Right lobe of liver (tissue), 6 donors: ENCODE results near the gene SNRNP25. TPM values are rescaled to one million over a fixed set of nuclear protein-coding genes. Genes with fewer than 3 reads are reported as not detected.

Source experiments
- ATAC-seq, 4 donors: fragments of 200-7000 bp; cut with Tn5 transposase; one replicate each; pipeline ENCODE4 v1.9.1; 2020; ENCODE audit warnings: mild to moderate bottlenecking in 4 of 4, moderate library complexity in 4 of 4
- DNase-seq, 3 donors: peaks; one replicate each; pipeline ENCODE4 v3.0.0-alpha.2; 2020
- H3K27ac ChIP-seq, 3 donors: fragments of 200-600 bp; one replicate each; pipeline ENCODE4 v1.8.0; 2022
- H3K27me3 ChIP-seq, 2 donors: fragments of 200-600 bp; one replicate each; pipeline ENCODE4 v1.8.0; 2022
- H3K36me3 ChIP-seq, 4 donors: fragments of 200-600 bp; sonication (generic) in 1 of 4; one replicate each; pipeline versions ENCODE4 v1.5.1 to v1.8.0; 2017 to 2022; ENCODE audit warnings: control low read depth in 1 of 4
- H3K4me1 ChIP-seq, 4 donors: fragments of 200-600 bp; sonication (generic) in 1 of 4; one replicate each; pipeline versions ENCODE4 v1.5.1 to v1.8.0; 2017 to 2022; ENCODE audit warnings: control low read depth in 1 of 4
- H3K4me3 ChIP-seq, 3 donors: fragments of 200-600 bp; one replicate each; pipeline ENCODE4 v1.8.0; 2022
- H3K9me3 ChIP-seq, 4 donors: fragments of 200-600 bp; sonication (generic) in 1 of 4; one replicate each; pipeline versions ENCODE4 v1.5.1 to v1.8.0; 2017 to 2022; ENCODE audit warnings: control low read depth in 1 of 4
- POLR2A ChIP-seq: fragments of 450-650 bp; IDR thresholded peaks from one replicate; pipeline ENCODE4 v1.6.1; 2017; ENCODE audit warnings: antibody characterized with exemption, mild to moderate bottlenecking
- WGBS: methylation state at CpG from one replicate; pipeline ENCODE4 v1.1.6; 2018; ENCODE audit warnings: low coverage, low lambda C conversion rate; ENCODE audit not compliant: insufficient coverage; ENCODE audit errors: missing lambda C conversion rate; 5-methylcytosine and 5-hydroxymethylcytosine counted together
- intact Hi-C, 2 donors: fragments of 100-400 bp; cut with DNase I; formaldehyde crosslinking; loops; one replicate each; pipeline versions ENCODE4 v1.11.2 to v1.14.1; 2022
- total RNA-seq, 6 experiments: library from RNA; depleted of rRNA in 2 of 6; stranded (reverse); fragments of >200 nt in 2 of 6; fragmentation: NEBNext Ultra II Directional in 3 of 6; extraction: Animal tissue kit (Norgen Biotek cat#: 25700) in 3 of 6; gene quantifications; one replicate each; pipeline versions ENCODE4 v1.1.0 to v1.2.4, GENCODE V29; 2016 to 2023
- TF ChIP-seq, protein P1 (sequence below), 4 donors: fragments of 200-600 bp in 3 of 4; fragments of 450-650 bp in 1 of 4; IDR thresholded peaks; one replicate each; pipeline versions ENCODE4 v1.5.1 to v1.8.0; 2016 to 2022; ENCODE audit warnings: antibody characterized with exemption in 4 of 4, mild to moderate bottlenecking in 2 of 4
- donor health status: DM: no; HTN: yes; CAD: no.
- donor health status: DM: no; HTN: no; CAD: no.
- donor health status: DM: no; HTN: no; CAD: no.
- donor health status: DM: no; HTN: yes; CAD: no.
- donor health status: DM: no; HTN: yes; CAD: no.

SNRNP25 gene
- total RNA-seq, 6 experiments from 2014 or later: 11.7 to 15.9 (median 14.8) TPM

DNA sequence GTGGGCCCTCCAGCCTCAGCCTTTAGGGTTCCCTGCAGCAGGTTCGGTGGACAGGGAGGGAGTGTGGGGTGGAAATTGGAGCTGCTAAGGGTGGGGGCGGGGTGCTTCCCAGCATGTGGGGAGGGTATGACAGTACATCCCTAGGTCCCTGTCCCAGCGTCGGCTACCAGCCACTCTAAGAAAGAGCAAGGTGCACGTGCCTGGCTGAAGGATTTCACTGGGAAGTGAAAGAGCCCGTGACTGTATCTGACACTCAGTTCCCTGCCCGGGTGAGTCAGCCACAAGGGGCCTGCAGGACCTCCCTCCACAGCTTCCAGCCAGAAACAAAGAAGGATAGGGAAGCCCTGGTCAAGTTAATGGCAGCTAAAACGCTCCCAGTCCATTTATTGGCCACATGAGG is 4.1 kb downstream of the SNRNP25 start:
- ATAC-seq: no peak
- intact Hi-C loops: no loop called here
- H3K4me1 ChIP-seq: peaks cover 0 to 8% (median 2%) of the 10 kb centered on the region in 4 donors
- no peak overlapping the region for H3K4me3 ChIP-seq
- no peak for DNase-seq
- no peak for TF ChIP-seq POLR2A
- TF ChIP-seq, protein P1, sequence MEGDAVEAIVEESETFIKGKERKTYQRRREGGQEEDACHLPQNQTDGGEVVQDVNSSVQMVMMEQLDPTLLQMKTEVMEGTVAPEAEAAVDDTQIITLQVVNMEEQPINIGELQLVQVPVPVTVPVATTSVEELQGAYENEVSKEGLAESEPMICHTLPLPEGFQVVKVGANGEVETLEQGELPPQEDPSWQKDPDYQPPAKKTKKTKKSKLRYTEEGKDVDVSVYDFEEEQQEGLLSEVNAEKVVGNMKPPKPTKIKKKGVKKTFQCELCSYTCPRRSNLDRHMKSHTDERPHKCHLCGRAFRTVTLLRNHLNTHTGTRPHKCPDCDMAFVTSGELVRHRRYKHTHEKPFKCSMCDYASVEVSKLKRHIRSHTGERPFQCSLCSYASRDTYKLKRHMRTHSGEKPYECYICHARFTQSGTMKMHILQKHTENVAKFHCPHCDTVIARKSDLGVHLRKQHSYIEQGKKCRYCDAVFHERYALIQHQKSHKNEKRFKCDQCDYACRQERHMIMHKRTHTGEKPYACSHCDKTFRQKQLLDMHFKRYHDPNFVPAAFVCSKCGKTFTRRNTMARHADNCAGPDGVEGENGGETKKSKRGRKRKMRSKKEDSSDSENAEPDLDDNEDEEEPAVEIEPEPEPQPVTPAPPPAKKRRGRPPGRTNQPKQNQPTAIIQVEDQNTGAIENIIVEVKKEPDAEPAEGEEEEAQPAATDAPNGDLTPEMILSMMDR (IDR thresholded peaks at IDR 0.05): no peak
- H3K36me3 ChIP-seq: peaks cover 0 to 14% (median 0%) of the 10 kb centered on the region in 4 donors
- no peak overlapping the region for H3K27ac ChIP-seq
- WGBS: 59% methylated on average over 4 of the region's 8 CpGs
- H3K27me3 ChIP-seq: no peaks in the 10 kb centered on the region
- H3K9me3 ChIP-seq: no peaks in the 10 kb centered on the region

DNA sequence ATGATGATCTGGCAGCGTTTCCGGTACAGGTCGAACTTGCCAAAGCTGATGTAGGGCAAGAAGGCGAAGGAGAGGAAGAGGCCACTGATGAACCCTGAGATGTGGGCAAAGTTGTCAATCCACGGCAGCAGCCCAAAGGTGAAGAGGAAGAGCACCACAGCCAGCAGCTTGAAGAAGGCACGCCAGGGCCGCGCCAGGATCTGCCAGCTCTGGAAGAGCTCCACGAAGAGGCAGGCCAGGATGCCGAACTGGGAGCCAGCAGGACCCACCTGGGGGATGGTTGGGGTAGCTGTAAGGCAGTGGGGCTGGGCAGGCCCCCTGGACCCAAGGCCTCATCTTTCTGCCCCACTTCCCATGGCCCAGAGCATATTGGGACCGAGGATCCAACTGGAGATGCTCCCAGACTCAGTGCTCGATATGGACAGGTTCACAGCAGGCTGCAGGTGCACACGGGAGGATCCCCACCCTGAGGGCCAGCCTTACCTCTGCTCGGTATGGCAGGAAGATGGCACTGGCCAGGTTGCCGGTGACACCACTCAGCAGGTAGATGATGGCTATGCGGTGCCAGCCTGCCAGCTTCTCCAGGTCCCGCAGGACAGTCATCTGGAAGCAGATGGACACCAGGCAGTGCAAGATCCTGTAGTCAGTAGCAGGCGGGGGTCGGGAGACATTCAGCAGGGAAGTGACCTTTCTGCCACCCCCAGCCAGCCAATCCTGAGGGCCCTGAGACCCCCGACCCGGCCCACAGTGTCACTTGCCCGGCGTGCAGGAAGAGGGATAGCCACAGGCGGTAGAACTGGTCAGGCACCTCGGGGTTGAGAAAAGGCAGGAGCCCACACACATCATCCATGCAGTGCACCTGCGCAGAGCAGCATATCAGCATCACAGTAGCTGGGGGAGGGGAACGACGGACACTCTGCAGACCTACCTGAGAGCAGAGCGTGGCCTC is 5.1 kb downstream of the SNRNP25 start:
- ATAC-seq (no peak), DNase-seq (peak in 1 of 3 donors; percentile 44)
- no peaks in the 10 kb centered on the region for H3K27me3 ChIP-seq
- no peak overlapping the region for H3K27ac ChIP-seq
- H3K36me3 ChIP-seq: peaks cover 0 to 14% (median 0%) of the 10 kb centered on the region in 4 donors
- 84% methylated on average over 9 of the region's 29 CpGs for WGBS
- TF ChIP-seq POLR2A: no peak
- TF ChIP-seq, protein P1 (IDR thresholded peaks at IDR 0.05): no peak
- no peaks in the 10 kb centered on the region for H3K9me3 ChIP-seq
- peaks cover 0 to 6% (median 2%) of the 10 kb centered on the region in 4 donors for H3K4me1 ChIP-seq
- H3K4me3 ChIP-seq: no peak overlapping the region
- intact Hi-C loops: no loop called here

DNA sequence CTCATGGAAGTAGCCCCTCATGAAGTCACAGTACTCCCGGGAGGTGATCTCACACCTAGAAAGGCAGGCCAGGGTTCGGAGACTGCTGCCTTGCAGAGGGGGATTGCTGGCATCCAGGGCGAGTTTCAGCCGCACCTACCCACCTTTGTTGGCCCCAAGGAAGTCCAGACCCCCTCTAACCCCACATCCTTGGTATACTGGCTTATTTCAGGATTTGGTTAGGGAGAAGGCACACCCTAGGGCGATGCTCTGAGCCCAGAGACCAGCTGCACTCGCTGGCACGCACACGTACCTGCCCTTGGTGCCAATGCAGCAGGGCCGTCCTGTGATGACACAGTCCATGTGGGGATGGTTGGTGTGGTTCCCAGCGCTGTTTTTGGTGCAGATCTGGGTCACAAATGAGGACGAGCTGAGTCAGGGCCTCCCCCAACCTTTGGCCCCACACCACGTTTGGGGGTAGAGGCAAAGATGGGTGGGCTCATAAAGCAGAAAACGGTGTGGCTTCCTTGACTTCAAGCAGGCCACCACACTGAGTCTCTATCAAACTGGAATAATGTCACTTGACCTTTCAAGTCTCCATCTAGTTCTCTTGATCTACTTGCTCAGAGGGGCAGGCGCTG is 5.9 kb downstream of the SNRNP25 start:
- TF ChIP-seq, protein P1 (IDR thresholded peaks at IDR 0.05): no peak
- no peak for TF ChIP-seq POLR2A
- peaks cover 0 to under 1% (median 0%) of the 10 kb centered on the region in 4 donors for H3K4me1 ChIP-seq
- no peak overlapping the region for H3K4me3 ChIP-seq
- ATAC-seq (no peak), DNase-seq (no peak)
- peaks cover 0 to 14% (median 0%) of the 10 kb centered on the region in 4 donors for H3K36me3 ChIP-seq
- H3K27me3 ChIP-seq: no peaks in the 10 kb centered on the region
- H3K27ac ChIP-seq: no peak overlapping the region
- 60% methylated on average over 5 of the region's 14 CpGs for WGBS
- intact Hi-C loops: no loop called here
- no peaks in the 10 kb centered on the region for H3K9me3 ChIP-seq

DNA sequence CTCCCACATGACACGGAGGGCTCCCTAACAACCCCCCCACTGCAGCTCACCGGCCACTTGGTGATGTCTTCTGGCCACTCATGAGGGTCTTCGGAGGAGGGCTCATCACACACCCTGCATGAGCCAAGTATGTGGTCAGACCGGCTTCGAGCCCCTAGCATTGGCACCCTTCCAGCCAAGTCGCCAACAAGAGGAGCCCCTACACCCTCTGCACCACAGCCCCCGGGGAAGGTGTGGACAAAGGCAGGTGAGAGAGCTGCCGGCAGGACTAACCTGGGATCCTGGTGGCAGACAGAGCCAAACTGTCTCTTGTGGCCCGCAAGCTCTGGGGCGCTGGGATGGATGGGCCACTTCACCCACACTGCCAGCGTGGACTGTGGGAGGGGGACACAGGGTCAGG is 6.5 kb downstream of the SNRNP25 start:
- no peaks in the 10 kb centered on the region for H3K9me3 ChIP-seq
- H3K36me3 ChIP-seq: peaks cover 0 to 14% (median 0%) of the 10 kb centered on the region in 4 donors
- 88% methylated on average over 4 of the region's 11 CpGs for WGBS
- H3K27me3 ChIP-seq: no peaks in the 10 kb centered on the region
- H3K27ac ChIP-seq: no peak overlapping the region
- ATAC-seq (no peak), DNase-seq (peak in 1 of 3 donors; percentile 46)
- TF ChIP-seq POLR2A: no peak
- TF ChIP-seq, protein P1 (IDR thresholded peaks at IDR 0.05): no peak
- no peak overlapping the region for H3K4me3 ChIP-seq
- intact Hi-C loops: no loop called here
- H3K4me1 ChIP-seq: no peaks in the 10 kb centered on the region
